Measurements from ENCODE around the gene PTPRR.

DNA sequence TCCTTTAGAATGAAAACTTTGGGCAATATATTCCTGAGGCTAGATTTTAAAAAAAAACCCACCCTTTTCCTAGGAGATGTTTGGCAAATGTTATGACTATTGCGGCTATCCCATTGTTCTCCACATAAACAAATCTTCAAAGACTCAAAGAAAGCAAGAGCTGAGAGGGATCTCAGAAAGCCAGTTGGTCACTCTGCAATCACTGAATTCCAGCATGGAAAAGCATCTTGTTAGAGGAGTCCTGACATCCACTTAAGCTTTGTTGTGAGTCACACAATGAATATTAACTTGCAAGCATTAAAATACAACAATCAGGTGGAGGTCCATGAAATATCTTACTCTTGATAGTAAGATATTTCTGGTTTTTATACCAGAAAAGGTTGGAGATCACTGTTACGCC lies 272.3 kb downstream of the PTPRR start:
- TF ChIP-seq, protein P1, sequence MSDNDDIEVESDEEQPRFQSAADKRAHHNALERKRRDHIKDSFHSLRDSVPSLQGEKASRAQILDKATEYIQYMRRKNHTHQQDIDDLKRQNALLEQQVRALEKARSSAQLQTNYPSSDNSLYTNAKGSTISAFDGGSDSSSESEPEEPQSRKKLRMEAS (IDR thresholded peaks at IDR 0.05; ENCODE audit: low read depth, low read length), result no peak
- TF ChIP-seq, protein P2, sequence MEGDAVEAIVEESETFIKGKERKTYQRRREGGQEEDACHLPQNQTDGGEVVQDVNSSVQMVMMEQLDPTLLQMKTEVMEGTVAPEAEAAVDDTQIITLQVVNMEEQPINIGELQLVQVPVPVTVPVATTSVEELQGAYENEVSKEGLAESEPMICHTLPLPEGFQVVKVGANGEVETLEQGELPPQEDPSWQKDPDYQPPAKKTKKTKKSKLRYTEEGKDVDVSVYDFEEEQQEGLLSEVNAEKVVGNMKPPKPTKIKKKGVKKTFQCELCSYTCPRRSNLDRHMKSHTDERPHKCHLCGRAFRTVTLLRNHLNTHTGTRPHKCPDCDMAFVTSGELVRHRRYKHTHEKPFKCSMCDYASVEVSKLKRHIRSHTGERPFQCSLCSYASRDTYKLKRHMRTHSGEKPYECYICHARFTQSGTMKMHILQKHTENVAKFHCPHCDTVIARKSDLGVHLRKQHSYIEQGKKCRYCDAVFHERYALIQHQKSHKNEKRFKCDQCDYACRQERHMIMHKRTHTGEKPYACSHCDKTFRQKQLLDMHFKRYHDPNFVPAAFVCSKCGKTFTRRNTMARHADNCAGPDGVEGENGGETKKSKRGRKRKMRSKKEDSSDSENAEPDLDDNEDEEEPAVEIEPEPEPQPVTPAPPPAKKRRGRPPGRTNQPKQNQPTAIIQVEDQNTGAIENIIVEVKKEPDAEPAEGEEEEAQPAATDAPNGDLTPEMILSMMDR (IDR thresholded peaks at IDR 0.05; ENCODE audit: low read depth, low read length), result no peak
